HepG2 (cell line): ENCODE results near the gene CEP83. TPM values are rescaled to one million over a fixed set of nuclear protein-coding genes. Genes with fewer than 3 reads are reported as not detected.

Experiments used
- ATAC-seq: fragments of 200-7000 bp; cut with Tn5 transposase; 3 replicates; pipeline ENCODE4 v1.9.1; 2020; ENCODE audit warnings: mild to moderate bottlenecking, moderate library complexity
- BruUV-seq: library from RNA; stranded (reverse); fragments of 400-500 nt; replicated peaks from 2 replicates; lab custom pipeline; 2021; lab: Mats Ljungman, UMichigan
- CTCF ChIA-PET: fragments of 300-600 bp; formaldehyde crosslinking; extraction: SDS; loops from one replicate; lab custom pipeline; 2021; ENCODE audit warnings: low total read pairs, inconsistent platforms, low intra/inter-chr PET ratio; lab: Yijun Ruan, JAX
- POLR2A ChIA-PET: fragments of 350-600 bp; sonication (Branson Sonifier 250); formaldehyde crosslinking; loops from one replicate; lab custom pipeline; 2020; ENCODE audit warnings: antibody characterized with exemption, inconsistent platforms; lab: Yijun Ruan, JAX
- DNase-seq: peaks from one replicate; pipeline ENCODE4 v3.0.0-alpha.2; 2015; ENCODE audit warnings: low spot score
- FAIRE-seq: peaks from 3 replicates; lab custom pipeline; 2011; peaks lifted over from hg19 to GRCh38; lab: Jason Lieb, UNC
- H2AFZ ChIP-seq: one replicate; pipeline ENCODE4 v1.6.1; 2011; ENCODE audit warnings: low read length, inconsistent platforms
- H3K27ac ChIP-seq: fragments of 300-600 bp; 3 replicates; pipeline ENCODE4 v1.8.0; 2011; ENCODE audit warnings: mixed run types, mild to moderate bottlenecking, mixed read lengths, low read length, inconsistent platforms; ENCODE audit not compliant: insufficient read depth; ENCODE audit errors: extremely low read length
- H3K27me3 ChIP-seq, 2 experiments: fragments of 200-600 bp in 1 of 2; 2 replicates in 1 of 2; 3 replicates in 1 of 2; pipeline versions ENCODE4 v1.6.0 to v1.8.0; 2011; ENCODE audit warnings: low read length in 2 of 2, mild to moderate bottlenecking in 2 of 2, moderate library complexity in 2 of 2, inconsistent platforms in 1 of 2; ENCODE audit not compliant: insufficient read depth in 2 of 2, control insufficient read depth in 1 of 2
- H3K36me3 ChIP-seq, 2 experiments: fragments of 200-600 bp in 1 of 2; replicated peaks in 1 of 2; 2 replicates in 1 of 2; 3 replicates in 1 of 2; pipeline versions ENCODE4 v1.5.1 to v1.8.0; 2011; ENCODE audit warnings: low read length in 2 of 2, inconsistent platforms in 1 of 2; ENCODE audit not compliant: insufficient read depth in 2 of 2, control insufficient read depth in 1 of 2
- H3K4me1 ChIP-seq: 2 replicates; pipeline ENCODE4 v1.5.1; 2012; ENCODE audit warnings: low read length, inconsistent platforms; ENCODE audit not compliant: insufficient read depth
- H3K4me2 ChIP-seq: 2 replicates; pipeline ENCODE4 v1.6.0; 2011; ENCODE audit warnings: low read depth, low read length, inconsistent platforms
- H3K4me3 ChIP-seq, 3 experiments: fragments of 200-600 bp in 1 of 3; sonication (generic), shearing (Covaris generic) in 1 of 3; replicated peaks in 1 of 3; 2 replicates each; pipeline ENCODE4 v1.5.1; 2011 to 2016; ENCODE audit warnings: low read length in 3 of 3, inconsistent platforms in 2 of 3, low read depth in 2 of 3, mild to moderate bottlenecking in 2 of 3, control low read depth in 1 of 3, mixed read lengths in 1 of 3; ENCODE audit not compliant: insufficient read depth in 1 of 3
- H3K79me2 ChIP-seq: one replicate; pipeline ENCODE4 v1.6.1; 2011; ENCODE audit warnings: low read length, inconsistent platforms; ENCODE audit not compliant: insufficient read depth
- H3K9ac ChIP-seq: 2 replicates; pipeline ENCODE4 v1.6.0; 2011; ENCODE audit warnings: mild to moderate bottlenecking, low read depth, low read length, inconsistent platforms; ENCODE audit not compliant: insufficient read depth
- H3K9me3 ChIP-seq: 2 replicates; pipeline ENCODE4 v1.5.1; 2012; ENCODE audit warnings: mild to moderate bottlenecking, low read length
- H4K20me1 ChIP-seq: 2 replicates; pipeline ENCODE4 v1.6.0; 2011; ENCODE audit warnings: inconsistent platforms, mild to moderate bottlenecking, low read length, moderate library complexity; ENCODE audit not compliant: insufficient read depth
- BCL6 ChIP-seq: IDR thresholded peaks from 2 replicates; pipeline ENCODE4 v1.6.1; 2016; ENCODE audit warnings: missing genetic modification reagents, missing compliant biosample characterization
- CAMTA2 ChIP-seq: sonication (generic); formaldehyde crosslinking; IDR thresholded peaks from 2 replicates; pipeline ENCODE4 v1.4.0; 2020; ENCODE audit warnings: mild to moderate bottlenecking, missing genetic modification reagents, borderline replicate concordance
- GTF2F1 ChIP-seq: fragments of 150-350 bp; IDR thresholded peaks from 2 replicates; pipeline ENCODE4 v1.6.1; 2014; ENCODE audit warnings: low read length
- MTA3 ChIP-seq: sonication (generic); formaldehyde crosslinking; IDR thresholded peaks from 2 replicates; pipeline ENCODE4 v1.4.0; 2020; ENCODE audit warnings: missing genetic modification reagents
- SMAD3 ChIP-seq: sonication (generic); formaldehyde crosslinking; IDR thresholded peaks from 2 replicates; pipeline ENCODE4 v1.4.0; 2020; ENCODE audit warnings: missing genetic modification reagents
- TBL1XR1 ChIP-seq: fragments of 150-350 bp; IDR thresholded peaks from 2 replicates; pipeline ENCODE4 v1.6.1; 2014; ENCODE audit warnings: borderline replicate concordance, low read length; ENCODE audit not compliant: partially characterized antibody
- ZBED4 ChIP-seq: sonication (generic); formaldehyde crosslinking; IDR thresholded peaks from 2 replicates; pipeline ENCODE4 v1.4.0; 2020; ENCODE audit warnings: missing genetic modification reagents, borderline replicate concordance
- ZNF296 ChIP-seq: sonication (generic); formaldehyde crosslinking; conservative IDR thresholded peaks from 2 replicates; pipeline ENCODE4 v1.5.0; 2020; ENCODE audit warnings: mild to moderate bottlenecking, missing genetic modification reagents
- ZNF589 ChIP-seq: sonication (generic); formaldehyde crosslinking; conservative IDR thresholded peaks from 2 replicates; pipeline ENCODE4 v1.8.0; 2022; ENCODE audit warnings: mild to moderate bottlenecking, moderate library complexity, missing genetic modification reagents
- ZNF703 ChIP-seq: sonication (generic); formaldehyde crosslinking; IDR thresholded peaks from 2 replicates; pipeline ENCODE4 v1.5.1; 2020; ENCODE audit warnings: missing genetic modification reagents, mild to moderate bottlenecking, moderate library complexity, borderline replicate concordance
- ZNF800 ChIP-seq: sonication (generic); formaldehyde crosslinking; IDR thresholded peaks from 2 replicates; pipeline ENCODE4 v1.4.0; 2020; ENCODE audit warnings: missing genetic modification reagents
- WGBS: methylation state at CpG from one replicate; pipeline ENCODE4 v1.1.6; 2017; ENCODE audit warnings: low lambda C conversion rate; 5-methylcytosine and 5-hydroxymethylcytosine counted together
- in situ Hi-C: cut with HindIII; loops from 2 replicates; pipeline ENCODE4 v1.10.0; 2017; ENCODE audit warnings: low pct_unique_long_range_greater_than_20kb; ENCODE audit not compliant: extremely low pct_ligation_motif_present
- intact Hi-C: fragments of 100-400 bp; cut with micrococcal nuclease; formaldehyde crosslinking; loops from one replicate; pipeline ENCODE4 v1.10.0; 2022; ENCODE audit not compliant: unreplicated experiment
- polyA plus RNA-seq, 8 experiments: library from polyadenylated mRNA; depleted of rRNA in 3 of 8; stranded (reverse) in 7 of 8; unstranded in 1 of 8; fragments of >200 nt; fragmentation: Illumina TruSeq in 4 of 8; extraction: Trizol in 4 of 8; gene quantifications; 2 replicates each; pipeline versions ENCODE4 v1.2.1 to v1.2.3, GENCODE V29; 2011 to 2016; ENCODE audit warnings: low read depth in 4 of 8, missing spikeins in 1 of 8, mixed read lengths in 1 of 8; ENCODE audit not compliant: insufficient read depth in 1 of 8
- total RNA-seq, 5 experiments: library from RNA; depleted of rRNA; stranded (reverse); fragments of >200 nt; fragmentation: Illumina TruSeq; extraction: Trizol; gene quantifications; 2 replicates each; pipeline ENCODE4 v1.2.3, GENCODE V29; 2016; ENCODE audit warnings: low read depth in 1 of 5

Gene CEP83
- total and polyA plus RNA-seq, 2 of the 13 experiments (the other 11 are each of a cell fraction or from before 2014, with no cell fraction given): 6.2 to 19.2 TPM

- Histone ChIP-seq H3K9ac (no peak overlapping the region), H4K20me1 (no peaks in the 10 kb centered on the region), H3K9me3 (no peaks in the 10 kb centered on the region), H2AFZ (no peak overlapping the region), H3K79me2 (no peaks in the 10 kb centered on the region), H3K27ac (no peak overlapping the region)
- ATAC-seq: no peak
- no TSS peak for BruUV-seq
- 89% methylated on average over 3 of the region's 3 CpGs for WGBS
- TF ChIP-seq ZNF589 (CRISPR knock-in tag): no peak
- no peak for TF ChIP-seq BCL6 (CRISPR knock-in tag)
- TF ChIP-seq SMAD3 (CRISPR knock-in tag): no peak
- TF ChIP-seq ZNF800 (CRISPR knock-in tag): no peak
- no peak for TF ChIP-seq GTF2F1
- TF ChIP-seq ZNF296 (CRISPR knock-in tag): no peak
- TF ChIP-seq TBL1XR1: no peak
- TF ChIP-seq ZBED4: no peak
- TF ChIP-seq CAMTA2 (CRISPR knock-in tag): no peak
- no peak for TF ChIP-seq ZNF703 (CRISPR knock-in tag)
- TF ChIP-seq MTA3 (CRISPR knock-in tag): no peak
- TF ChIP-seq, all 625 proteins: peak for 0
- in situ Hi-C loops: no loop called here
- ChIA-PET CTCF (no interaction called here), POLR2A (no interaction called here)
- Histone ChIP-seq H3K4me3 (no peak overlapping the region), H3K4me2 (no peak overlapping the region), H3K4me1 (no peaks in the 10 kb centered on the region), H3K27me3 (no peaks in the 10 kb centered on the region), H3K36me3 (no peaks in the 10 kb centered on the region)
- intact Hi-C loops: no loop called here
- no peak for FAIRE-seq
- DNase-seq: no peak
Measured at GRCh38 chr12:94507455-94507854, 47.8 kb upstream of the CEP83 start.
